Left ventricle myocardium superior (tissue), 1 donor: ENCODE results near the gene OR2G3. TPM values are rescaled to one million over a fixed set of nuclear protein-coding genes. Genes with fewer than 3 reads are reported as not detected.

Experiments
- total RNA-seq: library from RNA; stranded (reverse); fragmentation: NEBNext Ultra II Directional; extraction: Animal tissue kit (Norgen Biotek cat#: 25700); gene quantifications from one replicate; pipeline ENCODE4 v1.2.1, GENCODE V29; 2021
- donor health status: DM: no; HTN: yes; CAD: no; lungs with severe emphysema.

OR2G3 gene
- total RNA-seq, 1 donor from 2014 or later: not detected

Other genes starting within 250 kb of the OR2G3 start
- 0.64 TPM for gene NLRP3, start 189.4 kb upstream of the OR2G3 start, total RNA-seq
- gene OR2B11, start 147.5 kb upstream of the OR2G3 start, total RNA-seq: not detected
- not detected for gene OR2C3, start 69.1 kb upstream of the OR2G3 start, total RNA-seq
- not detected for gene GCSAML, start 56.5 kb upstream of the OR2G3 start, total RNA-seq
- not detected for gene OR2G2, start 17.2 kb upstream of the OR2G3 start, total RNA-seq
- gene OR13G1, start 74.2 kb downstream of the OR2G3 start, total RNA-seq: not detected
- gene OR6F1, start 111.1 kb downstream of the OR2G3 start, total RNA-seq: not detected
- gene OR14K1, start 133.0 kb downstream of the OR2G3 start, total RNA-seq: not detected
- not detected for gene OR14A2, start 142.6 kb downstream of the OR2G3 start, total RNA-seq
- not detected for gene OR1C1, start 155.0 kb downstream of the OR2G3 start, total RNA-seq
- not detected for gene OR14A16, start 218.5 kb downstream of the OR2G3 start, total RNA-seq
- not detected for gene OR11L1, start 236.3 kb downstream of the OR2G3 start, total RNA-seq